SK-N-SH treated with all-trans-retinoic acid at 6 μM for 48 hours (cell line): ENCODE measurements around the gene UBP1.

Experiments used
- ATAC-seq: fragments of 200-7000 bp; cut with Tn5 transposase; 3 replicates; pipeline ENCODE4 v1.9.1; 2020; ENCODE audit warnings: mild to moderate bottlenecking, moderate library complexity
- ARNTL ChIP-seq: fragments of 450-650 bp; formaldehyde crosslinking; IDR thresholded peaks from 2 replicates; pipeline ENCODE4 v1.5.0; 2020; ENCODE audit warnings: low read depth, mild to moderate bottlenecking, moderate library complexity, borderline replicate concordance
- BACH2 ChIP-seq: fragments of 250-450 bp; sonication (Bioruptor Pico); IDR thresholded peaks from 2 replicates; pipeline ENCODE4 v1.9.0; 2021; ENCODE audit warnings: mild to moderate bottlenecking, borderline replicate concordance
- CREB5 ChIP-seq: fragments of 250-450 bp; sonication (Bioruptor Pico); IDR thresholded peaks from 2 replicates; pipeline ENCODE4 v1.5.1; 2020; ENCODE audit warnings: low read depth, mild to moderate bottlenecking, moderate library complexity
- CSDC2 ChIP-seq: fragments of 250-450 bp; sonication (Bioruptor Pico); IDR thresholded peaks from 2 replicates; pipeline ENCODE4 v1.5.0; 2020; ENCODE audit warnings: mild to moderate bottlenecking, moderate library complexity
- CSRNP3 ChIP-seq: fragments of 250-450 bp; sonication (Bioruptor Pico); IDR thresholded peaks from 2 replicates; pipeline ENCODE4 v1.5.1; 2021; ENCODE audit warnings: mild to moderate bottlenecking, moderate library complexity
- GLIS3 ChIP-seq: fragments of 250-450 bp; sonication (Bioruptor Pico); IDR thresholded peaks from 2 replicates; pipeline ENCODE4 v1.5.0; 2020; ENCODE audit warnings: mild to moderate bottlenecking, moderate library complexity
- ISL1 ChIP-seq: fragments of 250-450 bp; sonication (Bioruptor Pico); IDR thresholded peaks from 2 replicates; pipeline ENCODE4 v2.1.2; 2022; ENCODE audit warnings: mild to moderate bottlenecking, moderate library complexity
- OSR1 ChIP-seq: fragments of 250-450 bp; sonication (Bioruptor Pico); IDR thresholded peaks from 2 replicates; pipeline ENCODE4 v1.8.0; 2022; ENCODE audit warnings: moderate library complexity, mild to moderate bottlenecking, inconsistent platforms
- PATZ1 ChIP-seq: fragments of 250-450 bp; sonication (Bioruptor Pico); IDR thresholded peaks from 2 replicates; pipeline ENCODE4 v1.8.0; 2020; ENCODE audit warnings: mild to moderate bottlenecking, moderate library complexity, borderline replicate concordance
- PPARA ChIP-seq: fragments of 250-450 bp; sonication (Bioruptor Pico); IDR thresholded peaks from 2 replicates; pipeline ENCODE4 v1.5.0; 2020; ENCODE audit warnings: mild to moderate bottlenecking, borderline replicate concordance
- RARB ChIP-seq: fragments of 250-450 bp; sonication (Bioruptor Pico); IDR thresholded peaks from 2 replicates; pipeline ENCODE4 v1.8.0; 2021; ENCODE audit warnings: mild to moderate bottlenecking, moderate library complexity
- SNAI2 ChIP-seq: fragments of 250-450 bp; sonication (Bioruptor Pico); IDR thresholded peaks from 2 replicates; pipeline ENCODE4 v1.5.0; 2020; ENCODE audit warnings: mild to moderate bottlenecking, moderate library complexity
- TCF4 ChIP-seq: fragments of 250-450 bp; sonication (Bioruptor Pico); IDR thresholded peaks from 2 replicates; pipeline ENCODE4 v1.8.0; 2021; ENCODE audit warnings: mild to moderate bottlenecking, moderate library complexity, borderline replicate concordance
- TOX ChIP-seq: fragments of 250-450 bp; sonication (Bioruptor Pico); IDR thresholded peaks from 2 replicates; pipeline ENCODE4 v1.8.0; 2021; ENCODE audit warnings: mild to moderate bottlenecking, moderate library complexity, borderline replicate concordance
- ZC3H10 ChIP-seq: fragments of 250-450 bp; sonication (Bioruptor Pico); IDR thresholded peaks from 2 replicates; pipeline ENCODE4 v1.5.1; 2021; ENCODE audit warnings: mild to moderate bottlenecking, moderate library complexity
- ZFP3 ChIP-seq: fragments of 250-450 bp; sonication (Bioruptor Pico); IDR thresholded peaks from 2 replicates; pipeline ENCODE4 v1.5.0; 2020; ENCODE audit warnings: mild to moderate bottlenecking, moderate library complexity
- ZFP30 ChIP-seq: fragments of 450-650 bp; formaldehyde crosslinking; IDR thresholded peaks from 2 replicates; pipeline ENCODE4 v1.5.0; 2022; ENCODE audit warnings: mild to moderate bottlenecking, moderate library complexity
- ZNF565 ChIP-seq: fragments of 450-650 bp; formaldehyde crosslinking; conservative IDR thresholded peaks from 2 replicates; pipeline ENCODE4 v1.5.0; 2020; ENCODE audit warnings: low read depth, mild to moderate bottlenecking, moderate library complexity
- ZNF70 ChIP-seq: fragments of 450-650 bp; formaldehyde crosslinking; IDR thresholded peaks from 2 replicates; pipeline ENCODE4 v1.5.0; 2020; ENCODE audit warnings: mild to moderate bottlenecking, moderate library complexity
- ZNF8 ChIP-seq: fragments of 450-650 bp; formaldehyde crosslinking; IDR thresholded peaks from 2 replicates; pipeline ENCODE4 v1.5.0; 2020; ENCODE audit warnings: mild to moderate bottlenecking, moderate library complexity
- TF ChIP-seq, protein P1 (sequence below): fragments of 250-450 bp; sonication (Bioruptor Pico); IDR thresholded peaks from 2 replicates; pipeline ENCODE4 v1.5.0; 2020; ENCODE audit warnings: mild to moderate bottlenecking, moderate library complexity
- TF ChIP-seq, protein P2 (sequence below): fragments of 250-450 bp; sonication (Bioruptor Pico); IDR thresholded peaks from 2 replicates; pipeline ENCODE4 v1.8.0; 2021; ENCODE audit warnings: low read depth, mild to moderate bottlenecking, moderate library complexity, borderline replicate concordance

Gene UBP1

GRCh38 chr3:33377931-33378330 is 62.3 kb downstream of the UBP1 start:
- TF ChIP-seq ZFP3 (CRISPR knock-in tag) = no peak
- TF ChIP-seq GLIS3 (CRISPR knock-in tag) = no peak
- no peak for TF ChIP-seq CSDC2 (CRISPR knock-in tag)
- TF ChIP-seq ZNF565 (CRISPR knock-in tag) = no peak
- no peak for TF ChIP-seq OSR1
- TF ChIP-seq RARB = no peak
- no peak for TF ChIP-seq ISL1
- no peak for TF ChIP-seq ZNF8
- no peak for TF ChIP-seq CSRNP3 (CRISPR knock-in tag)
- TF ChIP-seq BACH2 (CRISPR knock-in tag) = no peak
- no peak for TF ChIP-seq PPARA (CRISPR knock-in tag)
- no peak for TF ChIP-seq ZC3H10 (CRISPR knock-in tag)
- TF ChIP-seq, protein P1, sequence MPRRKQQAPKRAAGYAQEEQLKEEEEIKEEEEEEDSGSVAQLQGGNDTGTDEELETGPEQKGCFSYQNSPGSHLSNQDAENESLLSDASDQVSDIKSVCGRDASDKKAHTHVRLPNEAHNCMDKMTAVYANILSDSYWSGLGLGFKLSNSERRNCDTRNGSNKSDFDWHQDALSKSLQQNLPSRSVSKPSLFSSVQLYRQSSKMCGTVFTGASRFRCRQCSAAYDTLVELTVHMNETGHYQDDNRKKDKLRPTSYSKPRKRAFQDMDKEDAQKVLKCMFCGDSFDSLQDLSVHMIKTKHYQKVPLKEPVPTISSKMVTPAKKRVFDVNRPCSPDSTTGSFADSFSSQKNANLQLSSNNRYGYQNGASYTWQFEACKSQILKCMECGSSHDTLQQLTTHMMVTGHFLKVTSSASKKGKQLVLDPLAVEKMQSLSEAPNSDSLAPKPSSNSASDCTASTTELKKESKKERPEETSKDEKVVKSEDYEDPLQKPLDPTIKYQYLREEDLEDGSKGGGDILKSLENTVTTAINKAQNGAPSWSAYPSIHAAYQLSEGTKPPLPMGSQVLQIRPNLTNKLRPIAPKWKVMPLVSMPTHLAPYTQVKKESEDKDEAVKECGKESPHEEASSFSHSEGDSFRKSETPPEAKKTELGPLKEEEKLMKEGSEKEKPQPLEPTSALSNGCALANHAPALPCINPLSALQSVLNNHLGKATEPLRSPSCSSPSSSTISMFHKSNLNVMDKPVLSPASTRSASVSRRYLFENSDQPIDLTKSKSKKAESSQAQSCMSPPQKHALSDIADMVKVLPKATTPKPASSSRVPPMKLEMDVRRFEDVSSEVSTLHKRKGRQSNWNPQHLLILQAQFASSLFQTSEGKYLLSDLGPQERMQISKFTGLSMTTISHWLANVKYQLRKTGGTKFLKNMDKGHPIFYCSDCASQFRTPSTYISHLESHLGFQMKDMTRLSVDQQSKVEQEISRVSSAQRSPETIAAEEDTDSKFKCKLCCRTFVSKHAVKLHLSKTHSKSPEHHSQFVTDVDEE (CRISPR knock-in tag) = no peak
- TF ChIP-seq PATZ1 (CRISPR knock-in tag) = no peak
- TF ChIP-seq SNAI2 (CRISPR knock-in tag) = no peak
- TF ChIP-seq TOX (CRISPR knock-in tag) = no peak
- no peak for TF ChIP-seq CREB5 (CRISPR knock-in tag)
- TF ChIP-seq, protein P2, sequence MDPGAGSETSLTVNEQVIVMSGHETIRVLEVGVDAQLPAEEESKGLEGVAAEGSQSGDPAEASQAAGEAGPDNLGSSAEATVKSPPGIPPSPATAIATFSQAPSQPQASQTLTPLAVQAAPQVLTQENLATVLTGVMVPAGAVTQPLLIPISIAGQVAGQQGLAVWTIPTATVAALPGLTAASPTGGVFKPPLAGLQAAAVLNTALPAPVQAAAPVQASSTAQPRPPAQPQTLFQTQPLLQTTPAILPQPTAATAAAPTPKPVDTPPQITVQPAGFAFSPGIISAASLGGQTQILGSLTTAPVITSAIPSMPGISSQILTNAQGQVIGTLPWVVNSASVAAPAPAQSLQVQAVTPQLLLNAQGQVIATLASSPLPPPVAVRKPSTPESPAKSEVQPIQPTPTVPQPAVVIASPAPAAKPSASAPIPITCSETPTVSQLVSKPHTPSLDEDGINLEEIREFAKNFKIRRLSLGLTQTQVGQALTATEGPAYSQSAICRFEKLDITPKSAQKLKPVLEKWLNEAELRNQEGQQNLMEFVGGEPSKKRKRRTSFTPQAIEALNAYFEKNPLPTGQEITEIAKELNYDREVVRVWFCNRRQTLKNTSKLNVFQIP (CRISPR knock-in tag) = no peak
- TF ChIP-seq ZFP30 = no peak
- ATAC-seq = peak; percentile 60

- ATAC-seq = peak; percentile 9; the same call in 2 of the 3 replicates
- no peak for TF ChIP-seq ZNF8
- TF ChIP-seq SNAI2 (CRISPR knock-in tag) = no peak
- TF ChIP-seq ZNF70 = no peak
- no peak for TF ChIP-seq CREB5 (CRISPR knock-in tag)
- no peak for TF ChIP-seq OSR1
- no peak for TF ChIP-seq CSRNP3 (CRISPR knock-in tag)
- no peak for TF ChIP-seq ISL1
- TF ChIP-seq, protein P1 (CRISPR knock-in tag) = no peak
- no peak for TF ChIP-seq CSDC2 (CRISPR knock-in tag)
- TF ChIP-seq ZC3H10 (CRISPR knock-in tag) = no peak
- no peak for TF ChIP-seq TOX (CRISPR knock-in tag)
- TF ChIP-seq ARNTL (CRISPR knock-in tag) = no peak
- no peak for TF ChIP-seq GLIS3 (CRISPR knock-in tag)
- TF ChIP-seq TCF4 (CRISPR knock-in tag) = no peak
- TF ChIP-seq, protein P2 (CRISPR knock-in tag) = no peak
- TF ChIP-seq ZNF565 (CRISPR knock-in tag) = no peak
Measured at GRCh38 chr3:33377489-33377888, 62.7 kb downstream of the UBP1 start.
